A673 (cell line): ENCODE measurements around the gene SYVN1. TPM values are rescaled to one million over a fixed set of nuclear protein-coding genes. Genes with fewer than 3 reads are reported as not detected.

Source experiments
- BruUV-seq: library from RNA; stranded (reverse); fragments of 400-500 nt; replicated peaks from 2 replicates; lab custom pipeline; 2021; lab: Mats Ljungman, UMichigan
- CTCF ChIA-PET: fragments of 300-600 bp; sonication (Branson Sonifier 250); formaldehyde crosslinking; loops from one replicate; lab custom pipeline; 2022; ENCODE audit warnings: antibody characterized with exemption; lab: Charles Lee
- POLR2A ChIA-PET: fragments of 300-600 bp; sonication (Branson Sonifier 250); formaldehyde crosslinking; loops from one replicate; lab custom pipeline; 2022; ENCODE audit warnings: antibody characterized with exemption; ENCODE audit not compliant: low non-redundant PET; lab: Charles Lee
- DNase-seq: peaks from one replicate; pipeline ENCODE4 v3.0.0-alpha.2; 2015; ENCODE audit warnings: low spot score
- H3K27ac ChIP-seq: fragments of 200-600 bp; sonication (generic); 2 replicates; pipeline ENCODE4 v1.5.1; 2016; ENCODE audit warnings: mixed run types, low read depth, mild to moderate bottlenecking, mixed read lengths, antibody characterized with exemption, low read length; ENCODE audit not compliant: poor library complexity, severe bottlenecking
- H3K27me3 ChIP-seq: fragments of 200-600 bp; sonication (generic); replicated peaks from 2 replicates; pipeline ENCODE4 v1.6.1; 2017; ENCODE audit warnings: mixed run types, low read depth, mild to moderate bottlenecking, mixed read lengths, antibody characterized with exemption, low read length; ENCODE audit not compliant: insufficient read depth, poor library complexity
- H3K36me3 ChIP-seq: fragments of 200-600 bp; sonication (generic); 2 replicates; pipeline ENCODE4 v1.6.1; 2016; ENCODE audit warnings: mixed run types, mild to moderate bottlenecking, mixed read lengths, antibody characterized with exemption, low read length; ENCODE audit not compliant: insufficient read depth, poor library complexity, severe bottlenecking
- H3K4me1 ChIP-seq: fragments of 200-600 bp; sonication (generic); 2 replicates; pipeline ENCODE4 v1.6.1; 2017; ENCODE audit warnings: mixed run types, mild to moderate bottlenecking, mixed read lengths, antibody characterized with exemption, low read length; ENCODE audit not compliant: insufficient read depth, poor library complexity, severe bottlenecking
- H3K4me3 ChIP-seq: fragments of 200-600 bp; sonication (generic); 2 replicates; pipeline ENCODE4 v1.5.1; 2016; ENCODE audit warnings: low read depth, mixed run types, mild to moderate bottlenecking, mixed read lengths, low read length; ENCODE audit not compliant: poor library complexity, severe bottlenecking
- H3K9me3 ChIP-seq: fragments of 200-600 bp; sonication (generic); 2 replicates; pipeline ENCODE4 v1.6.1; 2016; ENCODE audit warnings: mixed run types, low read depth, mild to moderate bottlenecking, mixed read lengths, antibody characterized with exemption, low read length; ENCODE audit not compliant: poor library complexity, severe bottlenecking
- CTCF ChIP-seq: fragments of 300-800, 200-600 bp; sonication (generic); conservative IDR thresholded peaks from 2 replicates; pipeline ENCODE4 v1.5.1; 2017; ENCODE audit warnings: low read depth, mild to moderate bottlenecking, antibody characterized with exemption, low read length, moderate library complexity, mixed read lengths
- EZH2 ChIP-seq: fragments of 200-600 bp; sonication (generic); IDR thresholded peaks from 2 replicates; pipeline ENCODE4 v1.6.1; 2017; ENCODE audit warnings: borderline replicate concordance, low read depth, mild to moderate bottlenecking, mixed read lengths, antibody characterized with exemption, low read length; ENCODE audit not compliant: poor library complexity, severe bottlenecking
- intact Hi-C: fragments of 100-400 bp; cut with micrococcal nuclease; formaldehyde crosslinking; loops from one replicate; pipeline ENCODE4 v1.10.0; 2022; ENCODE audit not compliant: unreplicated experiment
- total RNA-seq: library from RNA; stranded (reverse); gene quantifications from 2 replicates; pipeline ENCODE4 v1.2.3, GENCODE V29; 2021

The SYVN1 gene
- total RNA-seq, 1 experiment from 2014 or later, result 48.5 TPM

- ChIA-PET CTCF (interaction anchor here (0.9 kb wide), 1 partner anchor 8 kb away, joined by 3 read pairs; no protein-coding TSS in a partner anchor), POLR2A (no interaction called here)
- intact Hi-C loops, result no loop called here
- H3K27me3 ChIP-seq, result no peaks in the 10 kb centered on the region
- H3K9me3 ChIP-seq, result no peaks in the 10 kb centered on the region
- no peak overlapping the region for H3K4me3 ChIP-seq
- H3K27ac ChIP-seq, result no peak overlapping the region
- TF ChIP-seq CTCF, result no peak
- TF ChIP-seq EZH2, result no peak
- no peaks in the 10 kb centered on the region for H3K4me1 ChIP-seq
- no TSS peak for BruUV-seq
- DNase-seq, result no peak
- H3K36me3 ChIP-seq, result no peaks in the 10 kb centered on the region
Measured at GRCh38 chr11:65104628-65105027, 29.7 kb downstream of the SYVN1 start.

DNA sequence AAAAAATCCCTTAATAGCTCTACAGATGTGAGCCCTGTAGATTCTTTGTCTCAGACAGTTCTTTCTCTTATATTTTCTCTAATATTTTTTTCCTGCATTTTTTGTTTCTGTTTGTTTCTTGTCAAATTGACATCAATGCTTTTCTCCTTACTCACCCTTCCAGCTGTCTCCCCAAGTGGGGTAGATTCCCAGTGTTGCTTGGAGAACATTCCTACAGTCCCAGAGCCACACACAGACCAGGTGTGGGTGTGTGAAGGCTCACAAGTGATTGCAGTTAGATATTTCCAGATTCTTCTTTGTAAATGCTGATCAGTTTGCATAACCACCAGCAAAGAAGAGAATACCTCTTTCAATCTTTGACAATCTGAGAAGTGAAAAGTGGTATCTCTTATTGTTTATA is 30.8 kb downstream of the SYVN1 start:
- POLR2A ChIA-PET, result interaction anchor here (0.6 kb wide), 1 partner anchor 300 kb away, joined by 3 read pairs; no protein-coding TSS in a partner anchor

DNA sequence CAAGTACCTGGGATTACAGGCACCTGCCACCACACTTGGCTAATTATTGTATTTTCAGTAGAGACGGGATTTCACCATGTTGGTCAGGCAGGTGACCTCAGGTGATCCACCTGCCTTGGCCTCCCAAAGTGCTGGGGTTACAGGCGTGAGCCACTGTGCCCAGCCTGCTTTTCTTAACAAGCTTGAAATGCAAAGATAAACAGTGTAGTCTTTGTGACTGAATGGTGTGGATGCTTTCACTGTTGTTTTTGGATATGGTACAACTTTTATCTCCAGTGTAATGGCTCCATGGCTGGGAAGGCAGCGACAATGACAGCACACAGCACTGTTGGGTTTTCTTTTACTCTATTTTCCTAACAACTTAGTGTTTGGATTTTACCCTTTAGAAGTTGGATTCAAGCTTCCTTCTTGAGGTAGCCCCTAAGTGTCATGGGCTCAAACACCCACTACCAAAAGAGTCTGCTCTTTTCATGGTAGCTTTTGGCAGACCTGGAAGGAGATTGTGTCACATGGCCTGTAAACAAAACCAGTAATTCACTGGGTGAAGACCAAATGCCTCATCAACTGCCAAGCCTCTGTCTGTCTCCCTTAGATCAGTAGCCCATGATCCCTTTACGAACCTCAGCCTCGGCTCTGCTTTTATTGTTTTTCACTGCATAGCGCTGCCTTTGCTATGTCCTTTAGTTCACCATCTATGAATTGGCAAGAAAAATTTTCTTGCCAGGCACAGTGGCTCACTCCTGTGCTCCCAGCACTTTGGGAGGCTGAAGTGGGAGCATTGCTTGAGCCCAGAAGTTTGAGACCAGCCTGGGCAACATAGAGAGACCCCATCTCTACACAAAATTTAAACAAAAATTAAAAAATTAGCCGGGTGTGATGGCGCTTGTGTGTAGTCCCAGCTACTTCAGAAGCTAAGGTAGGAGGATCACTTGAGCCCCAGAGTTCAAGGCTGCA is 31.9 kb downstream of the SYVN1 start:
- POLR2A ChIA-PET, result interaction anchor here (0.6 kb wide), 1 partner anchor 349 kb away, joined by 3 read pairs; no protein-coding TSS in a partner anchor
- H3K27ac ChIP-seq, result no peak overlapping the region

More for the DNA sequence above, 30.8 kb downstream of the SYVN1 start:
- H3K27me3 ChIP-seq, result no peaks in the 10 kb centered on the region
- CTCF ChIA-PET, result no interaction called here
- DNase-seq, result no peak
- H3K27ac ChIP-seq, result no peak overlapping the region
- no peak overlapping the region for H3K4me3 ChIP-seq
- H3K9me3 ChIP-seq, result no peaks in the 10 kb centered on the region
- BruUV-seq, result no TSS peak
- H3K36me3 ChIP-seq, result no peaks in the 10 kb centered on the region
- intact Hi-C loops, result no loop called here
- no peaks in the 10 kb centered on the region for H3K4me1 ChIP-seq
- no peak for TF ChIP-seq EZH2
- no peak for TF ChIP-seq CTCF

More for the DNA sequence above, 31.9 kb downstream of the SYVN1 start:
- H3K4me1 ChIP-seq, result no peaks in the 10 kb centered on the region
- no peaks in the 10 kb centered on the region for H3K9me3 ChIP-seq
- intact Hi-C loops, result no loop called here
- H3K27me3 ChIP-seq, result no peaks in the 10 kb centered on the region
- no TSS peak for BruUV-seq
- CTCF ChIA-PET, result no interaction called here
- no peak for DNase-seq
- H3K4me3 ChIP-seq, result no peak overlapping the region
- H3K36me3 ChIP-seq, result peaks cover 2% of the 10 kb centered on the region
- TF ChIP-seq CTCF (no peak), EZH2 (no peak)
